K562 (cell line): ENCODE measurements around the gene SNX33. TPM values are rescaled to one million over a fixed set of nuclear protein-coding genes. Genes with fewer than 3 reads are reported as not detected.
"Not testable (repeated sequence)": the region's sequence is repeated elsewhere in the genome, so short reads cannot be mapped to it uniquely, and the experiment has no call there.

Experiments used
- ATAC-seq: fragments of 200-7000 bp; cut with Tn5 transposase; 3 replicates; pipeline ENCODE4 v1.9.1; 2020; ENCODE audit warnings: moderate library complexity
- BruUV-seq: library from RNA; stranded (reverse); fragments of 400-500 nt; replicated peaks from 2 replicates; lab custom pipeline; 2021; lab: Mats Ljungman, UMichigan
- CTCF ChIA-PET: fragments of 300-600 bp; formaldehyde crosslinking; extraction: SDS; loops from one replicate; lab custom pipeline; 2021; ENCODE audit warnings: low intra/inter-chr PET ratio; lab: Yijun Ruan, JAX
- POLR2A ChIA-PET: fragments of 300-600, 350-650 bp; sonication (Branson Sonifier 250); formaldehyde crosslinking; extraction: SDS; loops from one replicate; lab custom pipeline; 2021; ENCODE audit warnings: antibody characterized with exemption, inconsistent platforms; lab: Yijun Ruan, JAX
- DNase-seq, 4 experiments: peaks; one replicate each; pipeline versions ENCODE4 v3.0.0 to v3.0.0-alpha.2; 2011 to 2018; ENCODE audit warnings: low spot score in 3 of 4, mixed read lengths in 3 of 4; ENCODE audit errors: extremely low read depth in 1 of 4
- FAIRE-seq: peaks from 2 replicates; lab custom pipeline; 2011; peaks lifted over from hg19 to GRCh38; lab: Jason Lieb, UNC
- H2AFZ ChIP-seq: 2 replicates; pipeline ENCODE4 v1.6.0; 2011; ENCODE audit warnings: low read depth, low read length, control low read depth, inconsistent platforms
- H3K27ac ChIP-seq: fragments of 200-600 bp; 3 replicates; pipeline ENCODE4 v1.8.0; 2011; ENCODE audit warnings: low read depth, mild to moderate bottlenecking, control low read depth, inconsistent platforms, low read length, moderate library complexity, mixed read lengths; ENCODE audit errors: extremely low read depth
- H3K27me3 ChIP-seq, 2 experiments: fragments of 300-600 bp in 1 of 2; 2 replicates in 1 of 2; 3 replicates in 1 of 2; pipeline versions ENCODE4 v1.6.0 to v1.8.0; 2011; ENCODE audit warnings: inconsistent platforms in 2 of 2, low read length in 2 of 2, mild to moderate bottlenecking in 1 of 2, mixed read lengths in 1 of 2, moderate library complexity in 1 of 2; ENCODE audit not compliant: control insufficient read depth in 2 of 2, insufficient read depth in 2 of 2
- H3K36me3 ChIP-seq: fragments of 300-600 bp; 3 replicates; pipeline ENCODE4 v1.8.0; 2011; ENCODE audit warnings: mild to moderate bottlenecking, low read length, inconsistent platforms; ENCODE audit not compliant: control insufficient read depth, insufficient read depth
- H3K4me1 ChIP-seq, 2 experiments: fragments of 200-600 bp in 1 of 2; replicated peaks in 1 of 2; 2 replicates in 1 of 2; 3 replicates in 1 of 2; pipeline versions ENCODE4 v1.5.1 to v1.8.0; 2011; ENCODE audit warnings: inconsistent platforms in 2 of 2, low read length in 2 of 2, mild to moderate bottlenecking in 1 of 2, mixed read lengths in 1 of 2, moderate library complexity in 1 of 2; ENCODE audit not compliant: control insufficient read depth in 2 of 2, insufficient read depth in 2 of 2
- H3K4me2 ChIP-seq: 2 replicates; pipeline ENCODE4 v1.6.1; 2011; ENCODE audit warnings: low read length, control low read depth, inconsistent platforms, mixed read lengths; ENCODE audit not compliant: insufficient read depth
- H3K4me3 ChIP-seq: fragments of 200-600 bp; sonication (generic), shearing (Covaris generic); 2 replicates; pipeline ENCODE4 v1.5.1; 2016; ENCODE audit warnings: control low read depth, inconsistent platforms
- H3K79me2 ChIP-seq: fragments of 200-600 bp; 3 replicates; pipeline ENCODE4 v1.8.0; 2011; ENCODE audit warnings: low read length, inconsistent platforms; ENCODE audit not compliant: control insufficient read depth, insufficient read depth
- H3K9ac ChIP-seq, 2 experiments: 2 replicates each; pipeline versions ENCODE4 v1.6.0 to v1.6.1; 2011; ENCODE audit warnings: low read depth in 2 of 2, low read length in 2 of 2, control low read depth in 1 of 2, inconsistent platforms in 1 of 2, mild to moderate bottlenecking in 1 of 2, mixed read lengths in 1 of 2; ENCODE audit not compliant: insufficient read depth in 1 of 2
- H3K9me1 ChIP-seq: one replicate; pipeline ENCODE4 v1.6.0; 2011; ENCODE audit warnings: inconsistent platforms, mild to moderate bottlenecking, low read length, moderate library complexity; ENCODE audit not compliant: control insufficient read depth, insufficient read depth
- H3K9me3 ChIP-seq: replicated peaks from 2 replicates; pipeline ENCODE4 v1.5.1; 2011; ENCODE audit warnings: low read depth, low read length, inconsistent platforms; ENCODE audit not compliant: control insufficient read depth, insufficient read depth
- H4K20me1 ChIP-seq: replicated peaks from 2 replicates; pipeline ENCODE4 v1.6.1; 2011; ENCODE audit warnings: low read length, inconsistent platforms, mixed read lengths; ENCODE audit not compliant: control insufficient read depth, insufficient read depth
- WGBS: fragments of 100-300 bp; shearing (Covaris generic); methylation state at CpG from one replicate; pipeline ENCODE4 v1.1.6; 2016; ENCODE audit warnings: low coverage, mixed read lengths; ENCODE audit not compliant: insufficient coverage; ENCODE audit errors: missing lambda C conversion rate; 5-methylcytosine and 5-hydroxymethylcytosine counted together
- in situ Hi-C: fragments of 300-500 bp; cut with MboI; formaldehyde crosslinking; loops from 4 replicates; pipeline ENCODE4 v1.15.0; 2018; ENCODE audit warnings: inconsistent platforms, mixed read lengths
- intact Hi-C: fragments of 100-400 bp; cut with micrococcal nuclease; formaldehyde crosslinking; loops from 2 replicates; pipeline ENCODE4 v1.14.2; 2022
- polyA plus RNA-seq, 8 experiments: library from polyadenylated mRNA; depleted of rRNA in 4 of 8; stranded (reverse) in 5 of 8; unstranded in 3 of 8; fragments of >200 nt; fragmentation: Nextera tagmentation in 2 of 8; fragmentation: Illumina TruSeq in 1 of 8; extraction: Ambion mirVana in 2 of 8; extraction: Trizol in 1 of 8; gene quantifications; 2 replicates each; pipeline versions ENCODE4 v1.2.1 to v1.2.3, GENCODE V29; 2011 to 2014; ENCODE audit warnings: inconsistent platforms in 1 of 8, missing spikeins in 1 of 8
- total RNA-seq, 7 experiments: library from RNA; depleted of rRNA in 6 of 7; stranded (reverse); fragments of >200 nt in 6 of 7; fragmentation: Illumina TruSeq in 2 of 7; extraction: Trizol in 2 of 7; gene quantifications; 2 replicates each; pipeline versions ENCODE4 v1.2.1 to v1.2.3, GENCODE V29; 2011 to 2021; ENCODE audit warnings: low replicate concordance in 1 of 7

SNX33 gene
- total and polyA plus RNA-seq, 9 of the 15 experiments (the other 6 are each of a cell fraction or from before 2014, with no cell fraction given), result 1.4 to 14.1 (median 8.2) TPM

- in situ Hi-C loops, H2AFZ ChIP-seq, FAIRE-seq, H3K36me3 ChIP-seq, H3K27ac ChIP-seq, ATAC-seq, H3K4me2 ChIP-seq, H3K9ac ChIP-seq, H3K4me3 ChIP-seq, H3K79me2 ChIP-seq, H3K9me3 ChIP-seq, H4K20me1 ChIP-seq, H3K27me3 ChIP-seq, intact Hi-C loops, CTCF ChIA-PET, H3K9me1 ChIP-seq, POLR2A ChIA-PET, BruUV-seq, DNase-seq: not testable (repeated sequence)
- peaks cover 19 to 50% of the 10 kb centered on the region in 2 experiments for H3K4me1 ChIP-seq
- WGBS, result 42% methylated on average over 16 of the region's 21 CpGs
Measured at GRCh38 chr15:75697974-75698747, 50.4 kb downstream of the SNX33 start.

GRCh38 chr15:75699517-75699916 lies 51.8 kb downstream of the SNX33 start:
- peaks cover 10 to 36% of the 10 kb centered on the region in 2 experiments for H3K4me1 ChIP-seq
- H3K79me2 ChIP-seq, H3K9me3 ChIP-seq, intact Hi-C loops, H3K27me3 ChIP-seq, CTCF ChIA-PET, H3K27ac ChIP-seq, BruUV-seq, H2AFZ ChIP-seq, DNase-seq, ATAC-seq, H3K4me3 ChIP-seq, H4K20me1 ChIP-seq, POLR2A ChIA-PET, H3K4me2 ChIP-seq, in situ Hi-C loops, H3K9ac ChIP-seq, H3K36me3 ChIP-seq, H3K9me1 ChIP-seq, FAIRE-seq: not testable (repeated sequence)
- 48% methylated on average over 7 of the region's 7 CpGs for WGBS
